RWPE1 (cell line): Measurements from ENCODE around the gene HSP90AB1.

ENCODE experiments used
- CTCF ChIA-PET: fragments of 350-600 bp; sonication (Branson Sonifier 250); formaldehyde crosslinking; extraction: SDS; loops from one replicate; lab custom pipeline; 2021; lab: Yijun Ruan, JAX
- POLR2A ChIA-PET: fragments of 400-600 bp; formaldehyde crosslinking; extraction: SDS; loops from one replicate; lab custom pipeline; 2020; ENCODE audit warnings: antibody characterized with exemption; ENCODE audit not compliant: low non-redundant PET; lab: Yijun Ruan, JAX
- DNase-seq: peaks from one replicate; pipeline ENCODE4 v3.0.0; 2012; ENCODE audit warnings: low spot score
- H3K27ac ChIP-seq: fragments of 450-650 bp; 2 replicates; pipeline ENCODE4 v1.5.1; 2017
- CTCF ChIP-seq: fragments of 450-650 bp; conservative IDR thresholded peaks from 2 replicates; pipeline ENCODE4 v1.5.1; 2017; ENCODE audit warnings: low read depth, mild to moderate bottlenecking

The HSP90AB1 gene

GRCh38 chr6:44246663-44247337 lies at the start of gene HSP90AB1:
Gene HSP90AB1, plus strand, starts transcription at chr6:44247101. Its CDS starts 1,529 bp downstream, at chr6:44248630.
- DNase-seq, result peak; percentile 98
- peak within 1 kb of the TSS; percentile 91 for H3K27ac ChIP-seq
- TF ChIP-seq CTCF, result no peak
- ChIA-PET CTCF (interaction anchor here (1.1 kb wide), 2 partner anchors 12 to 24 kb away, joined by 5 to 9 read pairs; partner anchors contain the start of gene TMEM151B), POLR2A (interaction anchor here (0.6 to 1.3 kb wide), 7 partner anchors 9 to 616 kb away, joined by 3 to 6 read pairs (median 4); partner anchors contain the start of gene SLC35B2)

- POLR2A ChIA-PET, result no interaction called here
- H3K27ac ChIP-seq, result no peak overlapping the region
- no peak for TF ChIP-seq CTCF
- no peak for DNase-seq
- CTCF ChIA-PET, result no interaction called here
Measured at GRCh38 chr6:44198684-44199083, 48.2 kb upstream of the HSP90AB1 start.

GRCh38 chr6:44199883-44200282 lies 47.0 kb upstream of the HSP90AB1 start:
- H3K27ac ChIP-seq, result no peak overlapping the region
- DNase-seq, result no peak
- no peak for TF ChIP-seq CTCF
- CTCF ChIA-PET, result interaction anchor here (0.6 kb wide), 1 partner anchor 44 kb away, joined by 3 read pairs; no protein-coding TSS in a partner anchor
- POLR2A ChIA-PET, result no interaction called here

- no peak for DNase-seq
- POLR2A ChIA-PET, result interaction anchor here (0.9 to 1.1 kb wide), 2 partner anchors 20 to 46 kb away, joined by 3 to 6 read pairs; partner anchors contain the start of gene HSP90AB1
- CTCF ChIA-PET, result interaction anchor here (0.7 to 1.1 kb wide), 2 partner anchors 22 to 37 kb away, joined by 3 to 5 read pairs; partner anchors contain the start of gene SLC29A1
- peak overlapping the region; percentile 92 for H3K27ac ChIP-seq
- TF ChIP-seq CTCF, result no peak
Measured at GRCh38 chr6:44201200-44201599, 45.7 kb upstream of the HSP90AB1 start.

- DNase-seq, result peak; percentile 64
- peak overlapping the region; percentile 92 for H3K27ac ChIP-seq
- CTCF ChIA-PET, result interaction anchor here (1.1 kb wide), 1 partner anchor 36 kb away, joined by 3 read pairs; no protein-coding TSS in a partner anchor
- no peak for TF ChIP-seq CTCF
- POLR2A ChIA-PET, result interaction anchor here (1.1 kb wide), 1 partner anchor 20 kb away, joined by 6 read pairs; no protein-coding TSS in a partner anchor
Measured at GRCh38 chr6:44201638-44202303, 45.1 kb upstream of the HSP90AB1 start.

- H3K27ac ChIP-seq, result peak overlapping the region; percentile 92
- no peak for TF ChIP-seq CTCF
- POLR2A ChIA-PET, result no interaction called here
- DNase-seq, result no peak
- CTCF ChIA-PET, result interaction anchor here (0.6 to 1.1 kb wide), 2 partner anchors 36 to 1292 kb away, joined by 3 read pairs; no protein-coding TSS in a partner anchor
Measured at GRCh38 chr6:44202332-44202971, 44.4 kb upstream of the HSP90AB1 start.
